Naive B cell (primary cell): ENCODE measurements around the gene LPCAT1. TPM values are rescaled to one million over a fixed set of nuclear protein-coding genes. Genes with fewer than 3 reads are reported as not detected.

Experiments used
- ATAC-seq, 2 donors: fragments of 150-1000 bp; cut with Tn5 transposase; 2 replicates each; pipeline ENCODE4 v1.10.0; 2021; ENCODE audit warnings: low read depth in 2 of 2, mild to moderate bottlenecking in 2 of 2, moderate library complexity in 2 of 2
- DNase-seq: peaks from one replicate; pipeline ENCODE4 v3.0.0; 2022
- H3K27ac Mint-ChIP-seq, 6 donors: one replicate each; pipeline ENCODE4 v1.8.0; 2020 to 2022; ENCODE audit warnings: mild to moderate bottlenecking in 6 of 6, mixed read lengths in 6 of 6, moderate library complexity in 5 of 6, inconsistent platforms in 2 of 6
- H3K27me3 Mint-ChIP-seq, 3 donors: one replicate each; pipeline ENCODE4 v1.8.0; 2021 to 2022; ENCODE audit warnings: mixed read lengths in 3 of 3, mild to moderate bottlenecking in 1 of 3
- H3K36me3 Mint-ChIP-seq, 2 donors: one replicate each; pipeline ENCODE4 v1.8.0; 2020 to 2022; ENCODE audit warnings: mixed read lengths in 2 of 2, inconsistent platforms in 1 of 2, mild to moderate bottlenecking in 1 of 2
- H3K4me1 Mint-ChIP-seq, 3 donors: one replicate each; pipeline ENCODE4 v1.8.0; 2020 to 2022; ENCODE audit warnings: mixed read lengths in 3 of 3, inconsistent platforms in 1 of 3, mild to moderate bottlenecking in 1 of 3, moderate library complexity in 1 of 3
- H3K4me3 Mint-ChIP-seq, 8 donors: one replicate each; pipeline ENCODE4 v1.8.0; 2020 to 2022; ENCODE audit warnings: mild to moderate bottlenecking in 8 of 8, mixed read lengths in 8 of 8, moderate library complexity in 8 of 8, inconsistent platforms in 2 of 8
- H3K9me3 Mint-ChIP-seq, 7 donors: one replicate each; pipeline ENCODE4 v1.8.0; 2020 to 2022; ENCODE audit warnings: mixed read lengths in 7 of 7, mild to moderate bottlenecking in 5 of 7, inconsistent platforms in 2 of 7, moderate library complexity in 1 of 7
- polyA plus RNA-seq, 6 donors: library from polyadenylated mRNA; unstranded; fragments of 300-500 nt; fragmentation: Illumina TruSeq; gene quantifications; one replicate each; pipeline ENCODE4 v1.2.3, GENCODE V29; 2021; ENCODE audit warnings: low read depth in 6 of 6

LPCAT1 gene
- polyA plus RNA-seq, 6 donors from 2014 or later = 19.5 to 63.3 (median 52.7) TPM

DNA sequence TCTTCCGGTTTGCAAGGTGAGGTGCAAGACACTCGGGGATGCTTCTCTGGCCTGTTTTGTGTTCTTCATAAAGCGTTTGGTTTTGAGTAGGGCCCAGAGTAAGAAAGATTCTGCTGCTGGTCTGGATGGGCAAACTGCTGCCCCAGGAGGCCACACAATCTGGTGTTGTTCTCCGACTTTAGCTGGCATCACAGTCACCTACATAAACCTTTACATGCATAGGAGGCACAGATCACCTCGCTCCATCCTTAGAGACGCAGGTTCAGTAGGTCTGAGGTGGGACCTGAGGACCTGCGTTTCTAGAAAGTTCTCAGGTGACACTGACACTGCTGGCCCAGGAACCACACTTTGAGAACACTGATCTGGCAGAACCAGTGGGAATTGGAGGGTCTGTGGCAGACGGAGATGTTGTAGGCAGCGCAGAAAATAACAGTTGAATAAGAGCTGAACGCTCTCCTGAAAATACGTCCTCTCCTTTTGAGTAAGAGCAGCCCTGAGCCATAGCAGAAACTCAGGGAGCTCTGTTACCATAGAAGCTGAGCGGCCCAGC lies 74.6 kb downstream of the LPCAT1 start:
- Mint-ChIP-seq H3K4me1 (peaks cover 2 to 9% (median 8%) of the 10 kb centered on the region in 3 donors), H3K4me3 (peak overlapping the region in 1 of 8 donors; percentile 11), H3K9me3 (peaks cover 5 to 24% (median 16%) of the 10 kb centered on the region in 7 donors)

DNA sequence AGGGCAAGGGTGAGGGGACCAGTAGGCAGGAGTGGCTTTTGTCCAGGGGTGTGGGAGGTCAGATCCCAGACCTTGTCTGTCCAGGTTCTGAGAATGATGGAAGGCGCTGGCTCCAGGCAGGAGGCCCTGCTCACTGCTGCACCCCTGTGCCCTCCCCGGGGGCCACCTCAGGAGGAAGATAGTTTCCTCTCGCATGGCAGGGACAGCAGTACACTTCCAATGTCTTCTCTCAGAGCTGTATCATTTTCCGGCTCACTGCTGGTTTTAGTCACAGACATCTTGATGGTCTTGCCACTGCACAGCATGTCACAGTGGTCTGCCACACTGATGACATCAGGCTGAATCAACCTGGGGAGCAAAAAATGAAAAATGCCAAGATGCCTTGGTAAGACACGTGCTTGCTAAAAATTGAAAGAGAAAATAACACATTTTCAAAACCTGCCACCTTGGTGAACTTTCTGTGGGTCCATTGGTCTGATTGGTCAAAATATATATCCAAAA lies 75.2 kb downstream of the LPCAT1 start:
- peaks cover 6 to 14% (median 14%) of the 10 kb centered on the region in 3 donors for H3K4me1 Mint-ChIP-seq
- peaks cover 3 to 18% (median 10%) of the 10 kb centered on the region in 7 donors for H3K9me3 Mint-ChIP-seq
- ATAC-seq (no peak), DNase-seq (no peak)
- H3K4me3 Mint-ChIP-seq = no peak overlapping the region
- peaks cover 24 to 60% (median 28%) of the 10 kb centered on the region in 3 donors for H3K27me3 Mint-ChIP-seq
- H3K36me3 Mint-ChIP-seq = peaks cover 0 to 8% of the 10 kb centered on the region in 2 donors
- H3K27ac Mint-ChIP-seq = no peak overlapping the region

More for the DNA sequence above, 74.6 kb downstream of the LPCAT1 start:
- peaks cover 0 to 14% of the 10 kb centered on the region in 2 donors for H3K36me3 Mint-ChIP-seq
- peaks cover 18 to 55% (median 28%) of the 10 kb centered on the region in 3 donors for H3K27me3 Mint-ChIP-seq
- no peak overlapping the region for H3K27ac Mint-ChIP-seq
- DNase-seq = no peak
- no peak for ATAC-seq

DNA sequence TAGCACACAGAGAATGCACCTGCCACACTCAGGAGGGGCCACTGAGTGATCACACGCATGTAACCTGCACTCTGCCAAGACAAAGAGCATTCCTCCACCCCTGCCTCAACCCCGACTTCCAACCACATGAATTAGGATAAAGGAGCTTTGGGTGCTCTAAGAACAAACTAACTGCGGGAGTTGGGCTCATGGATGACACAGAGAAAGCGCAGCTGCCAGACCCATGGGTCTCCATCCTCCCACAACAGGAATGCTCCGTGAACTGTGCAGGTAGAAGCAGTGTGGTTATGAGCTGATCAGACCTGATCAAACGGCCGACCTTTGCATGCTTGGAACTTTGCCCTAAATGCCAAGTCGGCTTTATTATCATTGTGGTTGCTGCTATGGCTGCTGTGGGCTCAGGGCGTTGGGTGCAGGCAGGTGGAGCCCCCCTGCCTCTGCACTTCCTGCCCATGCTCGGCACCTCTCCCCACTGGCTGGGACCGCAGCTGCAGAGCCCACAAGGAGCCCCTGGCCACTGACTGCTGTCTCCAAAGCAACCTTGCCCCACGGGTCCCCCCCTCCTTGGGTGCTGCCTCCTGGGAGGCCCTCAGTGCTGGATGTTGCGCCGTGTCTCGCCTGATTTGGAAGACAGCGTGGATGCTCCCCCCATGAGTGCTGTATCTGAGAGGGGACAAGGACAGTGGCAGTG lies 75.9 kb downstream of the LPCAT1 start:
- peaks cover 6 to 21% (median 15%) of the 10 kb centered on the region in 3 donors for H3K4me1 Mint-ChIP-seq
- no peak for ATAC-seq
- H3K9me3 Mint-ChIP-seq = peaks cover 0 to 11% (median 3%) of the 10 kb centered on the region in 7 donors
- H3K27me3 Mint-ChIP-seq = peaks cover 31 to 60% (median 32%) of the 10 kb centered on the region in 3 donors
- peak overlapping the region in 1 of 8 donors; percentile 53 for H3K4me3 Mint-ChIP-seq
- peaks cover 0 to under 1% of the 10 kb centered on the region in 2 donors for H3K36me3 Mint-ChIP-seq
- no peak for DNase-seq
- no peak overlapping the region for H3K27ac Mint-ChIP-seq

DNA sequence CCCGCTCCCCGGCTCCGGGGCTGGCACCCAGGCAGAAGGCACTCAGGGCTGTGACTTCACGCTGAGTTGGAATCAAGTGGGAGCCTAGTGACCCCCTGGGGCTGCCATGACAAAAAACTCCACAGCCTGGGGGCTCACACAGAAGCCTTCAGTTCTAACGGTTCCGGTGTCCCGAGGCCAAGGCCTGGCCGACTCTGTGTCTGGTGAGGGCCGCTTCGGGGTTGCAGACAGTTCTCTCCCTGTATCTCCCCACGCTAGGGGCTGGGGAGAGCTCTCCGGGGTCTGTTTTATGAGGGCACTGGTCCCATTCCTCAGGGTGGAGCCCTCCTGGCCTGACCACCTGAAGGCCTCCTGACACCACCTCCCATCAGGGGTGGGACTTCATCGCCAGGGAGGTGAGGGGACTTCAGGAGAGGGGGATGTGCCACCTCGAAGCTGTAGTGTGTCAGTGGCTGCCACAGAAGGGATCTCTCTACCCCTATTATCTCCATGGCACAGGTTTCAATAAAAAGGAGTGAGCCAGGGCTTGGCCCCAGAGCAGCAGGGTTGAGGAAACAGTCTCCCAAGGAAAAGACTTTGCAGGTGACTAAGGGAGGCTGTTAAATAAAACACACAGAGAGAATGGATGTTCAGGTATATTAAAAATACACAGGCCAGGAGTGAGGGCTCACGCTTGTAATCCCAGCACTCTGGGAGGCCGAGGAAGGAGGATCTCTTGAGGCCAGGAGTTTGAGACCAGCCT lies 77.0 kb downstream of the LPCAT1 start:
- no peak for DNase-seq
- no peak for ATAC-seq
- Mint-ChIP-seq H3K4me3 (peak overlapping the region in 6 of 8 donors; percentile 28 to 70 (median 46)), H3K36me3 (no peaks in the 10 kb centered on the region), H3K9me3 (peaks cover 0 to 1% (median 0%) of the 10 kb centered on the region in 7 donors), H3K4me1 (peaks cover 6 to 21% (median 15%) of the 10 kb centered on the region in 3 donors), H3K27ac (peak overlapping the region in 1 of 6 donors; percentile 70), H3K27me3 (peaks cover 27 to 71% (median 42%) of the 10 kb centered on the region in 3 donors)

DNA sequence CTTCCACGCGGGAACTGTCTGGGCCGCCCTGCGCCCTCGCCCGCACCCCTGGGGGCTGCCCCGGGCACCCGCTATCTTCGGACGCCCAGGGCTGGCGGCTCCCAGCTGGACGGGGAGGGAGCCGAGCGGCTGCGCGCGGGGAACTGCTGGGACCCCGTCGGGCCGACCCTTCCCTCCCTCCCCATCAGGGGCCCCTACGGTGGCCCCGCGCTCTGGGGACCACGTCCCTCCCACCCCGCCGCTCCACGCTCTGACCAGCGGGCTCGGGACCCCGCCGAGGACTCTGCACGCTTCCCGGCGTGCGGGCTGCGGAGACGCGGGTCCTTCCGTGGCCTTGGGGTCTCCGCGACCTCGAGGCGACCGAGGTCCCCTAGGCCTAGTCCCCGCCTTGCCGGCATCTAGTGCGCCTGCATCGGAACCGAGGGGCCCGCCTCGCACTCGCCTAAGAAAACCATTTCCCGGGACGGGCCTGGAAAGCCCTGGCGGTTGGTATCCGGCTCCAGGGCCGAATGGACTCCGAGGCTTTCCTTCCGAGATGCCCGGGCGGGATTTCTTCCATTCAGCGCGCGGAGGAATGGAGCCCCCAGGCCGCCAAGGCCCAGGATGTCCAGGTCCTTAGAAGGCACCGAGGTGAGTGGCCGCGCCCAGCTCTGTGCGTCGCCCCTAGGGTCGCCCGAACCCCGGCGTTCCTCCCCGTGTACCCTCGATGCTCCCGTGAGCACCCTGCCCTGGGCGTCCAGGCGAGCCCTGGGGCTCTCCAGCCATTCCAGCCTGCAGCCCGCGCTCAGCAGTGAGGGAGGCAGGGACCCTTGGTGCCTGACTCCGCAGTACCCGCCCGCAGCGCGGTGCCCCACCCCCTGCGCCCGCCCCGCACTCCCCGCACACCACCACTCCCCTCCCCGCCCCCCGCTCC lies 77.8 kb downstream of the LPCAT1 start:
- peaks cover 31 to 78% (median 51%) of the 10 kb centered on the region in 3 donors for H3K27me3 Mint-ChIP-seq
- peaks cover 0 to 1% (median 0%) of the 10 kb centered on the region in 7 donors for H3K9me3 Mint-ChIP-seq
- ATAC-seq (peak in 1 of 2 donors; percentile 12), DNase-seq (no peak)
- H3K4me3 Mint-ChIP-seq = peak overlapping the region in 3 of 8 donors; percentile 11 to 76 (median 40)
- H3K4me1 Mint-ChIP-seq = peaks cover 6 to 21% (median 15%) of the 10 kb centered on the region in 3 donors
- no peak overlapping the region for H3K27ac Mint-ChIP-seq
- H3K36me3 Mint-ChIP-seq = peaks cover 0 to 2% of the 10 kb centered on the region in 2 donors

DNA sequence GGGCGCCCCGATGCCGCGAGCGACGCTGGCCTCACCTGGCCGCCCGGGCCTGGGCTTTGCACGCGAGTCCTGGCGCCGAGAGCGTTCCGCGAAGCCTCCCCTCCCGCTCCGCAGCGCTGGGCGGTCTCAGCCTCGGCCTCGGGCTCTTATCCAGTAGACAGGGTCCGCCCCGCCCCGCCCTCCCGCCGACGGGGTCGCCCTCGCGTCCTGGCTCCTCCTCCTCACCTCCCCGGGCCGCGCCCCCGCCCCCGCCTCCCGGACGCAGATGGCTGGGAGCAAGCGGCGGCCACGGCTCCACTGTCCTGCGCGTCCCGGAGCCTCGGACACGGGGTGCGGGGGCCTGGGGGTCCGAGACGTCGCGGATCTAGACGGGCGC lies 78.5 kb downstream of the LPCAT1 start, which contains the start of gene SLC6A3:
Gene SLC6A3 (minus strand): TSS at position 128 of the 376 bp plus-strand sequence. CDS start 2,243 bp downstream, outside the sequence.
- ATAC-seq (peak; percentile 50 to 58), DNase-seq (peak; percentile 20)
- H3K4me3 Mint-ChIP-seq = peak within 1 kb of the TSS; percentile 63 to 92 (median 78)
- peaks cover 37 to 80% (median 57%) of the 10 kb centered on the region in 3 donors for H3K27me3 Mint-ChIP-seq
- peak within 1 kb of the TSS in 1 of 6 donors; percentile 60 for H3K27ac Mint-ChIP-seq
- peaks cover 2 to 9% of the 10 kb centered on the region in 2 donors for H3K36me3 Mint-ChIP-seq
- peaks cover 0 to 6% (median 2%) of the 10 kb centered on the region in 7 donors for H3K9me3 Mint-ChIP-seq
- H3K4me1 Mint-ChIP-seq = peaks cover 6 to 21% (median 15%) of the 10 kb centered on the region in 3 donors

DNA sequence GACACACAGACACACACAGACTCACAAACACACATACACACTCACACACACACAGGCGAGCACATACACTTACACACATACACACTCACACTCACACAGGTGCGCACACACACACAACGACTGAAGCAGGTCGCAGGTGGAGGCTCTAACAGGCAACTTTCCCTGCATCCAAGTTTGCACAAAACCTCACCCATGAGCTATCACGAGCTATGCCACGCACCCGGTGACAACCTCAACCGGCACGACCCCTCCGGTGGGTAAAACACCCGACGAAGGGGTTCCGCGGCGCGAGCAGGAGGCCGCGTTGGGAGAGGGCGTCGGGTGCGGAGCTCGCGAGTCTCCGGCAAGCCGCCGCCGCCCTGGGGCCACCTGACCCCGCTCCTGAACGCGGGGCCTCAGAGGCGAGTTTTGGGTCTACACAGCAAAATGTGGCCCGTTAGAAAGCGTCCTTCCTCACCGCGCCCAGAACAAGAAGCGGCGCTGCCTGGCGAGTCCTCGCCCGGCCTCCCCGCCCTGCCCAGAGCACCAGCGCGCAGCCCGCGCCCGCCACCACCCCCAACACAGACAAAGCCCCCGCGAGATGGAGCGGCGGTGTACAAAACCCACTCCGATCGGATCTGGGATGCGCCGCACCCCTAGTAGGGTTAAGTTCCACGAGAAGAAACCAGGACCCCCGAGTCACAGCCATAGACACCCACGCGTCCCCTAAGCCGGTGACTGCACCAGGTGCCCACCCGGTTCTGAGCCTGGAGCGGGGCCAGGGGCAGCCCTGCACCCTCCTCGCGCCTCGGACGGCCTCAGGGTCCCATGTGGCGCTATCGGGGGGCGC lies 79.2 kb downstream of the LPCAT1 start:
- peak overlapping the region; percentile 63 to 92 (median 79) for H3K4me3 Mint-ChIP-seq
- DNase-seq = no peak
- H3K27ac Mint-ChIP-seq = peak overlapping the region in 2 of 6 donors; percentile 60 to 73
- ATAC-seq = peak; percentile 16 to 32
- peaks cover 4 to 16% of the 10 kb centered on the region in 2 donors for H3K36me3 Mint-ChIP-seq
- peaks cover 42 to 87% (median 64%) of the 10 kb centered on the region in 3 donors for H3K27me3 Mint-ChIP-seq
- peaks cover 6 to 21% (median 15%) of the 10 kb centered on the region in 3 donors for H3K4me1 Mint-ChIP-seq
- H3K9me3 Mint-ChIP-seq = peaks cover 4 to 10% (median 6%) of the 10 kb centered on the region in 7 donors

DNA sequence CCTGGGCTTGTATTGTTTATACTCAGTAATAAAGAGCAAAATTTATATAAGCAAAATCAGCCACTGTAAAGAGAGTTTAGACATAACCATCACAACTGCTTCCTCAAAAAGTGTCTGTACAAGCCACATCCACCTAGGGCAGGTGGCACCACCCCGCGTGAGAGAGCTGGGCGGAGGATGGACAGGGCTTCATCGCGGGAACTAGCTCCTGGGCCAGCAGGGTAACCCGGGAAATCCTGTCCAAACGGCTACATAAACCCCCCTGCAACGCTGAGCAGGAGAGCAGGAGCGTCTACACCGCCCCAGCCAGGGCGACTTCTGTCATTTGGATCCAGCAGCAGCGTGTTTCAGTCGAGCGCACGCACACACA lies 79.8 kb downstream of the LPCAT1 start:
- DNase-seq = no peak
- peaks cover 39 to 83% (median 64%) of the 10 kb centered on the region in 3 donors for H3K27me3 Mint-ChIP-seq
- peak; percentile 41 to 54 for ATAC-seq
- H3K9me3 Mint-ChIP-seq = peaks cover 4 to 10% (median 6%) of the 10 kb centered on the region in 7 donors
- H3K36me3 Mint-ChIP-seq = peaks cover 4 to 16% of the 10 kb centered on the region in 2 donors
- H3K4me3 Mint-ChIP-seq = peak overlapping the region; percentile 63 to 92 (median 73)
- H3K27ac Mint-ChIP-seq = peak overlapping the region in 3 of 6 donors; percentile 49 to 73 (median 60)
- H3K4me1 Mint-ChIP-seq = peaks cover 6 to 21% (median 15%) of the 10 kb centered on the region in 3 donors

DNA sequence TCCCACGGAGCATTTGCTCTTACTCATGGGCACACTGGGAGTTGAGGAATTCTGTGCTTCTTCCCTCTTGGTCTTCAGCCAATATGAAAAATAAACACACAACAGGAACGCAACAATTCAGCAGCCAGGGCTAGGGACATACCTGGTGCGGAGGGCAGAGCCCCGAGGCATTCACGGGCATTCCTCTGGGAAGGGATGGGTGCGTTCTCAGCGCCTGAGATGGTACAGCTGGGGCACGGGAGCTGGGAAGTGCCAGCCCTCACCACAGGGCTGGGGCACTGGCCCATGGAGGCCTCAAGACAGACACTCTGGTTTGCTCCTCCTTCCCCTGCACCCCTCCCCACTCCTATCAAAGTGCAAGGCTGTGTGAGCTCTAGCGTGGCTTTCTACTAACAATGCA lies 80.6 kb downstream of the LPCAT1 start:
- H3K27me3 Mint-ChIP-seq = peaks cover 35 to 85% (median 56%) of the 10 kb centered on the region in 3 donors
- peak overlapping the region in 1 of 6 donors; percentile 30 for H3K27ac Mint-ChIP-seq
- ATAC-seq = no peak
- H3K4me3 Mint-ChIP-seq = peak overlapping the region in 1 of 8 donors; percentile 92
- H3K9me3 Mint-ChIP-seq = peaks cover 4 to 10% (median 6%) of the 10 kb centered on the region in 7 donors
- peaks cover 4 to 16% of the 10 kb centered on the region in 2 donors for H3K36me3 Mint-ChIP-seq
- no peak for DNase-seq
- peaks cover 6 to 21% (median 15%) of the 10 kb centered on the region in 3 donors for H3K4me1 Mint-ChIP-seq

DNA sequence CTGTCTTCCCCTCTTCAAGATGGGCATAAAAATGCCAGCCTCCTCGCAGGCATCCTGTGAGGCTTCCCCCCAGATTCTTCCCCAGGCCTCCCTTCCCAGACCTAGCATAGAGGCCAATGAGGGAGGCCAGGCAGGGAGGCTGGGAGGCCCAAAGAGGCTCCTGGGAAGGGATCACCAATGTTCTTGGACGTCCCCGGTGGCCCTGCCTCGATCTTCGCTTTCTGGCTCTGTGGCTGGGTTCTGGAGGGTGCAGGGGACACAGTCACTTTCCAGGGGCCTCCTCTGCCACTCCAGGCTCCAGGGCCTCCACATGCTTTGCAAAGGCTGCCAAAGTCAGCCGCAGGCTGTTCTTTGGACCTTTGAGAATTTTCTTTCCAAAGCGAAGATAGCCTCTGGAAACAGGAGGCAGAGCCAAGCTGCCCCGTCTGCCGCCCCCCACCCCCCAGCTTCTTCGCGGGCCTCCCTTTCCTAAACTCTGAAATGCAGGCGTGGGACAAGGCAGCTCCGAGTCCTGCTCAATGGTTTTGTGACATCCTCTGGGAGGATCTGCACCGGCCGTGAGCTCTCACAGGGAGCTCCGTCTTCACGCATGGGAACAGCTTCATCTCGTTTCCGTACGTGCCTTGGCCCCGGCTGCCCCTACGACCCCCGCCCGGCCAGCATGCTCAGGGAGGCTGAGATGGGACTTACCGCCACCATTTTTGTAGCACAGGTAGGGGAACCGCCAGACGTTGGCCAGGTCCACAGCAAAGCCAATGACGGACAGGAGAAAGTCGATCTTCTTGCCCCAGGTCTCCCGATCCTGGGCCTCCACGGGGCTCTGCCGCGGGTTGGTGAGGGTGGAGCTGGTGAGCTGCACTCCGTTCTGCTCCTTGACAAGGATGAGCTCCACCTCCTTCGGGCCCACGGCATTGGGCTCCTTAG lies 81.3 kb downstream of the LPCAT1 start:
- Mint-ChIP-seq H3K4me3 (no peak overlapping the region), H3K36me3 (peaks cover 4 to 16% of the 10 kb centered on the region in 2 donors), H3K4me1 (peaks cover 6 to 21% (median 15%) of the 10 kb centered on the region in 3 donors), H3K9me3 (peaks cover 4 to 10% (median 6%) of the 10 kb centered on the region in 7 donors), H3K27me3 (peaks cover 40 to 81% (median 52%) of the 10 kb centered on the region in 3 donors), H3K27ac (no peak overlapping the region)
- no peak for DNase-seq
- no peak for ATAC-seq
